Activated CD8-positive, alpha-beta memory T cell treated with anti-CD3 and anti-CD28 coated beads, Interleukin-2, amount 50 U/mL, for 48 hours (primary cell): ENCODE measurements around the gene LOXHD1.

Source experiments
- DNase-seq: peaks from one replicate; pipeline ENCODE4 v3.0.0-alpha.2; 2020

Gene LOXHD1

GRCh38 chr18:46625069-46625468 lies 32.0 kb downstream of the LOXHD1 start:
- DNase-seq: no peak

DNA sequence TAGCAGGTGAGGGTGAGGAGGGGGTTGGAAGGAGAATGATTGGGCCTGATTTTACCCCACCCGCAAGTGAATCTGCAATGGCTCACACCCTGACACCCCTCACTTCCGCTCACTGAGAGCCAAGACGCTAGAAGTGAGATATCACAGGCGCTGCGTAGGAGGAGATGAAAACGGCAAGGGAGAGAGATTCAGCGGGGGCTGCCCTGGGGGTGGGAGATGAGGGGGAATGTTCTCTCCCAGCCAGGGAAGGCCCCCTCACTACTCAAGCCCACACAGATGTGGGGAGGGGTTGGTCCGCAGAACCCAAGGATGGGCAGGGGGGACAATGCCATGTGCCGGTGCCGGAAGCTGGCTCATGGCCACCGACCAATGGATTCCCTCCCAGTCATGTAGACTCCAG lies 32.9 kb downstream of the LOXHD1 start:
- DNase-seq: no peak

- DNase-seq: no peak
Measured at GRCh38 chr18:46623541-46623940, 33.5 kb downstream of the LOXHD1 start.

- no peak for DNase-seq
Measured at GRCh38 chr18:46622999-46623398, 34.0 kb downstream of the LOXHD1 start.

GRCh38 chr18:46622451-46622850 lies 34.6 kb downstream of the LOXHD1 start:
- DNase-seq: no peak

DNA sequence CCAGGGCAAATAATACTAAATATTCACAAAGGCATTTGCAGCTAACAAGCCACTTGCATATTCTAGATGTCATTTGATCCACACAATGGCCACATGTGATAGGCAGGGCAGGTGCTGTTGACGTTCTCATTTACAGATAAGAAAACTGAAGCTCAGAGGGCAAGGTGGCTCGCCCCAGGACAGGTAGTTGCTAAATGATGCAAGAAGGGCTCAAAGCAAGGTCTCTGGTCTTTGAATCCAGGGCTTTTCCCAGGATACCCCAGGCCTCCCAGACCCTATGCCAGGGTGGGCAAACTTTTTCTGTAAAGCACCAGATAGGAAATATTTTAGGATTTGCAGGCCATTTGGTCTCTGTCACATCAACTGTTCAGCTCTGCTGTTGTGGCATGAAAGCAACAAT lies 35.1 kb downstream of the LOXHD1 start:
- DNase-seq: no peak

- no peak for DNase-seq
Measured at GRCh38 chr18:46621111-46621766, 35.8 kb downstream of the LOXHD1 start.

GRCh38 chr18:46619559-46619958 lies 37.5 kb downstream of the LOXHD1 start:
- DNase-seq: no peak

GRCh38 chr18:46615720-46616119 lies 41.3 kb downstream of the LOXHD1 start:
- DNase-seq: no peak

DNA sequence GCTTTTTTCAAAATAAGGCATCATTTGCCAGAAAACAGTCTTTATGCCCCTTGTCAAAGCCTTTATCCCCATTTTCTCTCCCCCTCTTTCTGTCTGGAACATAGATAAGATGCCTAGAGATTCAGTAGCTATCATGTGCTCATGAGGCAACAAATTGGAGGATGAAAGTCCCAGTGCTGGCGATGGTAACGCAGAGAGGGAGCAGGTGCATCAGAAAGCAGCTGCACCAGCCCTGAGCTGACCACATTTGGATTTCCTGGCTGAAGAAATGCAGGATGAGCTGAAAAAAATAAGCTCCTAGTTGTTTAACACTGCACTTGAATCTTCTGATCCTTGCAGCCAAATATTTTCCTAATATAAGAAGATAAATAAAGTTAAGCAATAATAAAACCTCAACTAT lies 48.0 kb downstream of the LOXHD1 start:
- DNase-seq: no peak

GRCh38 chr18:46607926-46608325 lies 49.1 kb downstream of the LOXHD1 start:
- DNase-seq: no peak

- no peak for DNase-seq
Measured at GRCh38 chr18:46601141-46601805, 55.7 kb downstream of the LOXHD1 start.

DNA sequence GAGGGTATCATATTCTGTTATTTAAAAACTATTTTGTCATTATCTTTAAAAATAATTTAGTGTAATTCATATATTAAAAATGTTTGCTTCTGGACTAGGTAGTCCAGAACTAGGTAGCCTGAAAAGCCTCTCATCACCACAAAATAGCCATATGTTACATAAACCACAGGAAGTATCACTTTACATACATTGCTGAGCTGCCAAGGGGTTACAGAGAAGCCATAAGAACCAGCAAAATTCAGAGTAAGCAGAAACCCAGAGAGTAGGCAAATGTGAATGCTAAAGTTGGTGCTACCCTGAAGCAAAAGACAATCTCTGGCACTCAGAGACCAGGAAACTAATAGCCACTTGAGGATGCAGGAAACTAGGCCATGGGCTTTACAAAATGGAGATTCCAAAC lies 60.9 kb downstream of the LOXHD1 start:
- DNase-seq: no peak

- no peak for DNase-seq
Measured at GRCh38 chr18:46591783-46592391, 65.1 kb downstream of the LOXHD1 start.

DNA sequence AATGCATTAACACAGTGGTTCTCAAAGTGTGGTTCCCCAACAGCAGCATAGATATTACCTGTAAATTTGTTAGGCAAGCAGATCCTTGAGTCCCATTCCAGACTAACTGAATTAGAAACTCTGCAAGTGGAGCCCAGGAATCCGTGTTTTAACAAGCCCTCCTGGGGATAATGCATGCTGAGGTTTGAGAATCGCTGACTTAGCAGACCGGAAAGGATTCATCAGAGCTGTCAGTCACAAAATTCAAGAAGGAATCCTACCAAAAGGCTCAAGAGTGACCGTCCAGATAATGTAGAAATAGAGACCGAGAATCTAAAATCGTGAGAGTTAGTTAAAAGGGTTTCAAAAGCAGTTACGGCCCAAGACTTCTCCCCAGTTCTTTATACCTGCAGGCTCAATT lies 66.9 kb downstream of the LOXHD1 start:
- no peak for DNase-seq

GRCh38 chr18:46588971-46589660 lies 67.9 kb downstream of the LOXHD1 start:
- no peak for DNase-seq

- no peak for DNase-seq
Measured at GRCh38 chr18:46587600-46587999, 69.4 kb downstream of the LOXHD1 start.

DNA sequence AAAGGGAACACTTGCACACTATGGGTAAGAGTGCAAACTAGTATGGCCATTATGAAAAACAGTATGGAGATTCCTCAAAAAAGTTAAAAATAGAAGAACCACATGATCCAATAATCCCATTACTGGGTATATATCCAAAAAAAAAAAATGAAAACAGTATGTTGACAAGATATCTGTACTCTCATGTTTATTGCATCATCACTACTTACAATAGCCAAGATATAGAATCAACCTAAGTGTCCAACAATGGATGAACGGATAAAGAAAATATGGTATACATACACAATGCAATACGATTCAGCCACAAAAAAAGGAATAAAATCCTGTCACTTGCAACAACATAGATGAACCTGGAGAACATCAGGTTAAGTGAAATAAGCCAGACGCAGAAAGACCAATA lies 73.3 kb downstream of the LOXHD1 start:
- no peak for DNase-seq

GRCh38 chr18:46581648-46582047 lies 75.4 kb downstream of the LOXHD1 start:
- no peak for DNase-seq

DNA sequence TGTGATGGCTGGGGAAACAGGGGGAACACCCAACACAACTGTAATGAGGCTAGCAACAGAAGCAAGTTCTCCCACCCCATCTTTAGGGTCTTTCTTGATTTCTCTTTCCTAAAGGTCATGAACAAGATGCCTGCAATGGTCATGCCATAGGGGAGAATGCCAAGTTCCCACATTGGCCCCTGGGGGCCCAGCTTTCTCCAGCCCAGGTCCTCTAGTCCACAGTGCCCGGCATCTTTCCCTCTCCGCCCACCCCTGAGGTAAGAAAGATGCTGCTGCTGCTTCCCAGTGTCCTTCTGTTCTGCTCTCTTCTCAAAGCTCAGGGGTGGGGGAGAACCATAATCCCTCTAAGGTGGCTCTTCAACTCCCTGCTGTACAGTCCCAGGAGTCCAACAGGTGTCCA lies 78.0 kb downstream of the LOXHD1 start:
- no peak for DNase-seq

GRCh38 chr18:46577546-46577945 lies 79.5 kb downstream of the LOXHD1 start:
- DNase-seq: no peak

DNA sequence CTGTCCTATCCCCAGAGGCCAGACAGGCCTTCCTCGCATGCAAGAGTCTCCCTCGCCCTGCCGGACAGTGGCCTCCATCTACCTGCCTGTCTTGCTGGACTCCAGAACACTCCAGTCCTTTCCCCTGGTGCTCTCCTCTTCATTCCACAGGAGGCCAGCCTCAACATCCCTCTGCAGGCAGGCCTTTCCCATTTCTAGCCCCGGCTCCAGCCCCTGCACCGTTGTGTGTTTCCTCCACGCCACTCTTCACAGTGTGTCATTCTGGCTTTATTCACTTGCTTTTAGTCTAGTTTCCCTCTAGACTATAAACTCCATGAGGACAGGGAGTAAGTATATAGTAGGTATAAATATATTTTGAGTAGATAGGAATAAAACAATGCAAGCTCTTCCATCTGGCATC lies 81.2 kb downstream of the LOXHD1 start:
- DNase-seq: no peak

DNA sequence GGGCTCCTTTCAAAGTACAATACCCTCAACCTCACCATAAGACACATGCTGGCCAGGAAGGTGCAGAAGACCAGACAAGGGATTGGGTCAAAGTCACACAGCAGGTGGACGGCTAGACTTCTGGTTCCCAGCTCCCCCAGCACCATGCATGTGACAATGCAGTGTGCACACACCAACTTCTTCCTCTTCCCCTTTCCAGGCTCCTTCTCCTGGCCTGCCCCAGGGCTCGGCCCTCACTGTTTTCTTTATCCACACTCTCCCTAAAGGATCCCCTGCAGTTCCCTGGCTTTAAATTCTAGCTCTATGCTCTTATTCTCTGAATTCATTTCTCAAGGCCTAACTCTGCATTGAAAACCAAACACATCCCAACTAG lies 82.3 kb downstream of the LOXHD1 start:
- no peak for DNase-seq
